ENCODE measurements around the gene COL5A3. TPM values are rescaled to one million over a fixed set of nuclear protein-coding genes. Genes with fewer than 3 reads are reported as not detected.

COL5A3 gene
- total RNA-seq, 1 experiment from 2014 or later, result 0.18 TPM

- DNase-seq (ENCODE audit: low read depth, low spot score) (no peak), ATAC-seq (no peak)
- intact Hi-C loops (cut with micrococcal nuclease; ENCODE audit: unreplicated experiment), result no loop called here
- Histone ChIP-seq H3K36me3 (ENCODE audit: control insufficient read depth, insufficient read depth, low read length) (no peaks in the 10 kb centered on the region), H3K9me3 (ENCODE audit: control insufficient read depth, insufficient read depth, low read depth, low read length) (no peaks in the 10 kb centered on the region), H3K27ac (ENCODE audit: low read length) (no peak overlapping the region), H3K4me1 (ENCODE audit: control insufficient read depth, insufficient read depth, low read length) (no peaks in the 10 kb centered on the region), H3K4me3 (ENCODE audit: low read depth in 2 of 2, low read length in 2 of 2) (no peak overlapping the region), H3K27me3 (ENCODE audit: control insufficient read depth, insufficient read depth, low read length) (no peaks in the 10 kb centered on the region)
- in situ Hi-C loops (cut with HindIII; ENCODE audit: low pct_unique_long_range_greater_than_20kb, low sequenced_read_pairs), result no loop called here
- no TSS peak for BruUV-seq (replicated peaks)
- TF ChIP-seq SIN3A (IDR thresholded peaks at IDR 0.05; ENCODE audit: borderline replicate concordance, insufficient read depth, low read depth, low read length) (no peak), CTCF (IDR thresholded peaks at IDR 0.05) (no peak), TCF7L2 (IDR thresholded peaks at IDR 0.05; ENCODE audit: low read depth, low read length) (no peak), POLR2AphosphoS5 (IDR thresholded peaks at IDR 0.05; ENCODE audit: low read depth, low read length) (no peak), REST (IDR thresholded peaks at IDR 0.05; ENCODE audit: insufficient read depth in 1 of 2, low read depth in 2 of 2, low read length in 1 of 2) (no peak)
- ChIA-PET POLR2A (no interaction called here), CTCF (no interaction called here)
These were observed 41.2 kb downstream of the COL5A3 start for GRCh38 chr19:9968820-9969687.

GRCh38 chr19:9967326-9967725 lies 43.0 kb downstream of the COL5A3 start:
- H3K4me1 ChIP-seq (ENCODE audit: control insufficient read depth, insufficient read depth, low read length), result no peaks in the 10 kb centered on the region
- CTCF ChIA-PET, result no interaction called here
- POLR2A ChIA-PET, result no interaction called here
- H3K27me3 ChIP-seq (ENCODE audit: control insufficient read depth, insufficient read depth, low read length), result no peaks in the 10 kb centered on the region
- BruUV-seq (replicated peaks), result no TSS peak
- TF ChIP-seq SIN3A (IDR thresholded peaks at IDR 0.05; ENCODE audit: borderline replicate concordance, insufficient read depth, low read depth, low read length), result no peak
- TF ChIP-seq CTCF (IDR thresholded peaks at IDR 0.05), result no peak
- no peak for TF ChIP-seq POLR2AphosphoS5 (IDR thresholded peaks at IDR 0.05; ENCODE audit: low read depth, low read length)
- no peak for TF ChIP-seq REST (IDR thresholded peaks at IDR 0.05; ENCODE audit: insufficient read depth in 1 of 2, low read depth in 2 of 2, low read length in 1 of 2)
- no peak for TF ChIP-seq TCF7L2 (IDR thresholded peaks at IDR 0.05; ENCODE audit: low read depth, low read length)
- DNase-seq (ENCODE audit: low read depth, low spot score), result no peak
- intact Hi-C loops (cut with micrococcal nuclease; ENCODE audit: unreplicated experiment) (no loop called here), in situ Hi-C loops (cut with HindIII; ENCODE audit: low pct_unique_long_range_greater_than_20kb, low sequenced_read_pairs) (no loop called here)
- no peak overlapping the region for H3K27ac ChIP-seq (ENCODE audit: low read length)
- H3K36me3 ChIP-seq (ENCODE audit: control insufficient read depth, insufficient read depth, low read length), result no peaks in the 10 kb centered on the region
- no peak for ATAC-seq
- no peaks in the 10 kb centered on the region for H3K9me3 ChIP-seq (ENCODE audit: control insufficient read depth, insufficient read depth, low read depth, low read length)
- no peak overlapping the region for H3K4me3 ChIP-seq (ENCODE audit: low read depth in 2 of 2, low read length in 2 of 2)

All from Panc1 (cell line).